GM08714 (cell line): ENCODE data around the gene SRCIN1.

Source experiments
- H3K4me3 ChIP-seq: fragments of 200-500 bp; sonication (Bioruptor generic); 2 replicates; pipeline ENCODE4 v1.5.1; 2014; ENCODE audit warnings: mild to moderate bottlenecking, low read length, inconsistent platforms
- ZNF274 ChIP-seq: IDR thresholded peaks from 2 replicates; pipeline ENCODE4 v1.6.1; 2012; ENCODE audit warnings: mild to moderate bottlenecking, low read depth, low read length

SRCIN1 gene

GRCh38 chr17:38569701-38570512 lies 35.8 kb downstream of the SRCIN1 start:
- TF ChIP-seq ZNF274 = no peak
- no peak overlapping the region for H3K4me3 ChIP-seq

- TF ChIP-seq ZNF274 = no peak
- no peak overlapping the region for H3K4me3 ChIP-seq
These were observed 36.8 kb downstream of the SRCIN1 start for GRCh38 chr17:38568845-38569510.

- no peak overlapping the region for H3K4me3 ChIP-seq
- TF ChIP-seq ZNF274 = no peak
These were observed 37.5 kb downstream of the SRCIN1 start for GRCh38 chr17:38568274-38568673.

- no peak for TF ChIP-seq ZNF274
- H3K4me3 ChIP-seq = no peak overlapping the region
These were observed 38.4 kb downstream of the SRCIN1 start for GRCh38 chr17:38567350-38567749.

GRCh38 chr17:38566666-38567031 lies 39.1 kb downstream of the SRCIN1 start:
- no peak for TF ChIP-seq ZNF274
- H3K4me3 ChIP-seq = no peak overlapping the region

- no peak for TF ChIP-seq ZNF274
- H3K4me3 ChIP-seq = no peak overlapping the region
These were observed 39.7 kb downstream of the SRCIN1 start for GRCh38 chr17:38565853-38566665.

GRCh38 chr17:38564869-38565268 lies 40.9 kb downstream of the SRCIN1 start:
- no peak overlapping the region for H3K4me3 ChIP-seq
- no peak for TF ChIP-seq ZNF274

GRCh38 chr17:38564254-38564837 lies 41.4 kb downstream of the SRCIN1 start:
- H3K4me3 ChIP-seq = no peak overlapping the region
- no peak for TF ChIP-seq ZNF274

GRCh38 chr17:38563362-38564253 lies 42.1 kb downstream of the SRCIN1 start:
- H3K4me3 ChIP-seq = no peak overlapping the region
- TF ChIP-seq ZNF274 = no peak

GRCh38 chr17:38562903-38563302 lies 42.8 kb downstream of the SRCIN1 start:
- H3K4me3 ChIP-seq = no peak overlapping the region
- no peak for TF ChIP-seq ZNF274

- no peak overlapping the region for H3K4me3 ChIP-seq
- TF ChIP-seq ZNF274 = no peak
These were observed 43.6 kb downstream of the SRCIN1 start for GRCh38 chr17:38562215-38562569.

GRCh38 chr17:38561416-38562214 lies 44.1 kb downstream of the SRCIN1 start:
- H3K4me3 ChIP-seq = no peak overlapping the region
- no peak for TF ChIP-seq ZNF274
